IMR-90 (cell line): ENCODE measurements around the gene ARSB. TPM values are rescaled to one million over a fixed set of nuclear protein-coding genes. Genes with fewer than 3 reads are reported as not detected.

Experiments used
- ATAC-seq: fragments of 200-7000 bp; cut with Tn5 transposase; 2 replicates; pipeline ENCODE4 v1.9.1; 2020; ENCODE audit warnings: low read depth, mild to moderate bottlenecking, moderate library complexity
- BruUV-seq: library from RNA; stranded (reverse); fragments of 400-500 nt; replicated peaks from 2 replicates; lab custom pipeline; 2021; lab: Mats Ljungman, UMichigan
- CTCF ChIA-PET: fragments of 300-600 bp; formaldehyde crosslinking; extraction: SDS; loops from one replicate; lab custom pipeline; 2021; ENCODE audit warnings: antibody characterized with exemption; lab: Yijun Ruan, JAX
- POLR2A ChIA-PET: fragments of 300-600 bp; sonication (Branson Sonifier 250); formaldehyde crosslinking; loops from one replicate; lab custom pipeline; 2022; ENCODE audit warnings: antibody characterized with exemption; ENCODE audit not compliant: unreplicated experiment; lab: Charles Lee
- DNase-seq: peaks from one replicate; pipeline ENCODE4 v3.0.0; 2013
- H2AFZ ChIP-seq: replicated peaks from 2 replicates; pipeline ENCODE3; 2013; ENCODE audit warnings: low read length, mild to moderate bottlenecking; ENCODE audit not compliant: poor library complexity
- H2AK5ac ChIP-seq: 2 replicates; pipeline ENCODE4 v1.6.1; 2013; ENCODE audit warnings: low read depth, low read length, inconsistent platforms
- H2AK9ac ChIP-seq: replicated peaks from 2 replicates; pipeline ENCODE3; 2013; ENCODE audit warnings: mild to moderate bottlenecking, low read depth, low read length, moderate library complexity; ENCODE audit not compliant: poor library complexity
- H2BK120ac ChIP-seq: 2 replicates; pipeline ENCODE4 v1.6.1; 2013; ENCODE audit warnings: low read depth, low read length, inconsistent platforms
- H2BK15ac ChIP-seq: 3 replicates; pipeline ENCODE4 v1.6.1; 2013; ENCODE audit warnings: low read depth, low read length, inconsistent platforms
- H2BK20ac ChIP-seq: 2 replicates; pipeline ENCODE4 v1.6.1; 2013; ENCODE audit warnings: low read depth, mild to moderate bottlenecking, inconsistent platforms, low read length, moderate library complexity
- H2BK5ac ChIP-seq: 2 replicates; pipeline ENCODE4 v1.6.1; 2013; ENCODE audit warnings: mild to moderate bottlenecking, low read depth, low read length, inconsistent platforms; ENCODE audit not compliant: poor library complexity, severe bottlenecking
- H3K14ac ChIP-seq: replicated peaks from 2 replicates; pipeline ENCODE4 v1.6.1; 2013; ENCODE audit warnings: low read depth, low read length, inconsistent platforms
- H3K18ac ChIP-seq: 2 replicates; pipeline ENCODE4 v1.6.1; 2013; ENCODE audit warnings: low read depth, low read length, control low read depth
- H3K23ac ChIP-seq: 2 replicates; pipeline ENCODE4 v1.6.1; 2013; ENCODE audit warnings: low read depth, low read length, inconsistent platforms
- H3K27ac ChIP-seq: 2 replicates; pipeline ENCODE4 v1.5.1; 2013; ENCODE audit warnings: mild to moderate bottlenecking, control low read depth, low read length; ENCODE audit not compliant: insufficient read depth
- H3K27me3 ChIP-seq: 2 replicates; pipeline ENCODE4 v1.6.1; 2013; ENCODE audit warnings: low read length; ENCODE audit not compliant: control insufficient read depth, insufficient read depth
- H3K36me3 ChIP-seq: 2 replicates; pipeline ENCODE4 v1.6.1; 2013; ENCODE audit warnings: low read length, mixed read lengths; ENCODE audit not compliant: control insufficient read depth, insufficient read depth
- H3K4ac ChIP-seq: 2 replicates; pipeline ENCODE4 v1.6.1; 2013; ENCODE audit warnings: low read depth, low read length, inconsistent platforms
- H3K4me1 ChIP-seq: 2 replicates; pipeline ENCODE4 v1.6.1; 2013; ENCODE audit warnings: low read length, mixed read lengths; ENCODE audit not compliant: control insufficient read depth, insufficient read depth
- H3K4me2 ChIP-seq: 2 replicates; pipeline ENCODE4 v1.6.1; 2013; ENCODE audit warnings: low read depth, mild to moderate bottlenecking, control low read depth, low read length, moderate library complexity
- H3K4me3 ChIP-seq: 2 replicates; pipeline ENCODE4 v1.5.1; 2013; ENCODE audit warnings: low read depth, mild to moderate bottlenecking, control low read depth, low read length, moderate library complexity; ENCODE audit not compliant: insufficient read depth
- H3K56ac ChIP-seq: 2 replicates; pipeline ENCODE4 v1.6.1; 2013; ENCODE audit warnings: low read length, inconsistent platforms; ENCODE audit not compliant: insufficient read depth; ENCODE audit errors: extremely low read depth
- H3K79me1 ChIP-seq, 2 experiments: 2 replicates each; pipeline ENCODE4 v1.6.1; 2013; ENCODE audit warnings: low read length in 2 of 2, inconsistent platforms in 1 of 2, low read depth in 1 of 2
- H3K9ac ChIP-seq: 2 replicates; pipeline ENCODE4 v1.6.1; 2013; ENCODE audit warnings: low read depth, low read length, control low read depth
- H3K9me1 ChIP-seq: 2 replicates; pipeline ENCODE4 v1.6.1; 2013; ENCODE audit warnings: low read length, inconsistent platforms; ENCODE audit not compliant: insufficient read depth
- H3K9me3 ChIP-seq: 2 replicates; pipeline ENCODE4 v1.6.1; 2013; ENCODE audit warnings: low read length; ENCODE audit not compliant: control insufficient read depth, insufficient read depth
- H4K20me1 ChIP-seq: 2 replicates; pipeline ENCODE4 v1.6.1; 2013; ENCODE audit warnings: low read length, inconsistent platforms; ENCODE audit not compliant: insufficient read depth
- H4K5ac ChIP-seq: 2 replicates; pipeline ENCODE4 v1.6.1; 2013; ENCODE audit warnings: mild to moderate bottlenecking, low read depth, low read length, control low read depth
- H4K8ac ChIP-seq, 2 experiments: 2 replicates each; pipeline ENCODE4 v1.6.1; 2013; ENCODE audit warnings: low read depth in 2 of 2, low read length in 2 of 2, control low read depth in 1 of 2, inconsistent platforms in 1 of 2
- H4K91ac ChIP-seq: 2 replicates; pipeline ENCODE4 v1.6.1; 2013; ENCODE audit warnings: low read depth, low read length, inconsistent platforms; ENCODE audit not compliant: insufficient read depth
- BHLHE40 ChIP-seq: fragments of 150-350 bp; IDR thresholded peaks from 2 replicates; pipeline ENCODE4 v1.6.1; 2016; ENCODE audit warnings: mild to moderate bottlenecking, low read depth, low read length
- CHD1 ChIP-seq: IDR thresholded peaks from 2 replicates; pipeline ENCODE4 v1.6.1; 2012; ENCODE audit warnings: low read depth, low read length, improper control_type of control experiment
- ELK1 ChIP-seq: fragments of 150-350 bp; IDR thresholded peaks from 2 replicates; pipeline ENCODE4 v1.6.1; 2016; ENCODE audit warnings: low read depth, mild to moderate bottlenecking, low read length, moderate library complexity, borderline replicate concordance
- MAFK ChIP-seq: IDR thresholded peaks from 2 replicates; pipeline ENCODE4 v1.6.1; 2012; ENCODE audit warnings: low read depth, low read length, improper control_type of control experiment
- MAZ ChIP-seq: IDR thresholded peaks from 2 replicates; pipeline ENCODE4 v1.6.1; 2012; ENCODE audit warnings: low read depth, mild to moderate bottlenecking, low read length, improper control_type of control experiment, moderate library complexity, borderline replicate concordance
- NFE2L2 ChIP-seq: fragments of 150-350 bp; IDR thresholded peaks from 2 replicates; pipeline ENCODE4 v1.6.1; 2016; ENCODE audit warnings: low read depth, mild to moderate bottlenecking, low read length
- POLR2A ChIP-seq: IDR thresholded peaks from 2 replicates; pipeline ENCODE4 v1.6.1; 2012; ENCODE audit warnings: mild to moderate bottlenecking, low read depth, low read length
- RAD21 ChIP-seq: IDR thresholded peaks from 2 replicates; pipeline ENCODE4 v1.6.1; 2012; ENCODE audit warnings: low read length, improper control_type of control experiment
- RCOR1 ChIP-seq: IDR thresholded peaks from 2 replicates; pipeline ENCODE4 v1.6.1; 2012; ENCODE audit warnings: mild to moderate bottlenecking, low read length, improper control_type of control experiment; ENCODE audit not compliant: insufficient replicate concordance
- USF2 ChIP-seq: fragments of 150-350 bp; IDR thresholded peaks from 2 replicates; pipeline ENCODE4 v1.6.1; 2017; ENCODE audit warnings: mild to moderate bottlenecking, antibody characterized with exemption, low read length, low read depth
- WGBS, 2 experiments: methylation state at CpG; one replicate each; pipeline versions ENCODE4 v1.1.5 to v1.1.7; 2013; ENCODE audit warnings: missing lambda C conversion rate in 2 of 2; ENCODE audit not compliant: insufficient read length in 1 of 2; ENCODE audit errors: extremely low coverage in 2 of 2; 5-methylcytosine and 5-hydroxymethylcytosine counted together
- dilution Hi-C: fragments of 300-500 bp; cut with HindIII; formaldehyde crosslinking; loops from one replicate; pipeline ENCODE4 v1.14.3; 2018; ENCODE audit warnings: low sequenced_read_pairs; ENCODE audit not compliant: unreplicated experiment
- in situ Hi-C: fragments of 300-500 bp; cut with MboI; formaldehyde crosslinking; loops from 3 replicates; pipeline ENCODE4 v1.14.3; 2019; ENCODE audit warnings: low sequenced_read_pairs, inconsistent platforms, mixed read lengths
- intact Hi-C: fragments of 100-400 bp; cut with micrococcal nuclease; formaldehyde crosslinking; loops from 2 replicates; pipeline ENCODE4 v1.10.0; 2022
- polyA plus RNA-seq, 3 experiments: library from polyadenylated mRNA; depleted of rRNA; stranded (reverse); fragments of >200 nt; gene quantifications; 2 replicates each; pipeline ENCODE4 v1.2.3, GENCODE V29; 2012; ENCODE audit warnings: low replicate concordance in 1 of 3
- total RNA-seq: library from RNA; depleted of rRNA; stranded (reverse); fragments of >200 nt; gene quantifications from 2 replicates; pipeline ENCODE4 v1.2.3, GENCODE V29; 2012

Gene ARSB
- total and polyA plus RNA-seq, 2 of the 4 experiments (the other 2 are of a cell fraction), result 16.0 to 16.3 TPM

- H4K20me1 ChIP-seq, result no peaks in the 10 kb centered on the region
- H4K5ac ChIP-seq, result 0 out of 2 replicates have a peak overlapping the region, but pooled peaks have one; percentile 31
- DNase-seq, result no peak
- H3K4ac ChIP-seq, result no peak overlapping the region
- ATAC-seq, result no peak
- H3K27ac ChIP-seq, result no peak overlapping the region
- no peak overlapping the region for H3K9ac ChIP-seq
- no peak overlapping the region for H2BK20ac ChIP-seq
- in situ Hi-C loops, result loop anchor here (25.0 kb wide), 1 partner anchor 660 kb away; no protein-coding TSS in a partner anchor
- dilution Hi-C loops, result no loop called here
- H2AFZ ChIP-seq, result no peak overlapping the region
- H4K8ac ChIP-seq, result peak overlapping the region in 1 of 2 experiments; percentile 9; a peak in 1 of 4 replicates
- H3K9me3 ChIP-seq, result no peaks in the 10 kb centered on the region
- H2BK15ac ChIP-seq, result no peak overlapping the region
- H2AK9ac ChIP-seq, result no peak overlapping the region
- no peak for TF ChIP-seq CHD1
- TF ChIP-seq RAD21, result no peak
- no peak for TF ChIP-seq USF2
- TF ChIP-seq RCOR1, result no peak
- no peak for TF ChIP-seq POLR2A
- TF ChIP-seq BHLHE40, result no peak
- TF ChIP-seq MAFK, result no peak
- no peak for TF ChIP-seq NFE2L2
- no peak for TF ChIP-seq MAZ
- TF ChIP-seq ELK1, result no peak
- no peaks in the 10 kb centered on the region for H3K36me3 ChIP-seq
- ChIA-PET CTCF (no interaction called here), POLR2A (no interaction called here)
- H3K79me1 ChIP-seq, result peaks cover 17 to 26% of the 10 kb centered on the region in 2 experiments; a peak in 3 of 4 replicates
- peak overlapping the region; percentile 38; the same call in 1 of the 2 replicates for H4K91ac ChIP-seq
- H3K27me3 ChIP-seq, result no peaks in the 10 kb centered on the region
- no peak overlapping the region for H3K56ac ChIP-seq
- intact Hi-C loops, result no loop called here
- peak overlapping the region; percentile 39; the same call in 1 of the 2 replicates for H2AK5ac ChIP-seq
- H3K23ac ChIP-seq, result no peak overlapping the region
- H3K18ac ChIP-seq, result no peak overlapping the region
- peaks cover 25% of the 10 kb centered on the region for H3K4me1 ChIP-seq
- peaks cover 14% of the 10 kb centered on the region; the same call in 1 of the 2 replicates for H3K9me1 ChIP-seq
- 0 out of 2 replicates have a peak overlapping the region, but pooled peaks have one; percentile 24 for H3K14ac ChIP-seq
- no peak overlapping the region for H3K4me3 ChIP-seq
- WGBS, 2 experiments, result no CpG with 5 or more reads among the region's 2 CpGs
- no TSS peak for BruUV-seq
- no peak overlapping the region for H2BK5ac ChIP-seq
- H3K4me2 ChIP-seq, result no peak overlapping the region
- no peak overlapping the region; the same call in 1 of the 2 replicates for H2BK120ac ChIP-seq
These were observed 13.1 kb downstream of the ARSB start for GRCh38 chr5:78971998-78972397.
